ENCODE measurements around the gene PTCD3. TPM values are rescaled to one million over a fixed set of nuclear protein-coding genes. Genes with fewer than 3 reads are reported as not detected.

PTCD3 gene
- polyA plus RNA-seq, 3 donors: 10.2 to 31.9 (median 14.6) TPM

- no peak overlapping the region for H3K27ac ChIP-seq (ENCODE audit: low read depth, low read length)
- 24 to 32% (median 32%) methylated on average over 1 of the region's 1 CpG for WGBS, 3 donors
These were observed 79.6 kb downstream of the PTCD3 start for GRCh38 chr2:86185517-86186212.

- H3K27ac ChIP-seq (ENCODE audit: low read depth, low read length): no peak overlapping the region
These were observed 80.4 kb downstream of the PTCD3 start for GRCh38 chr2:86186431-86186830.

- H3K27ac ChIP-seq (ENCODE audit: low read depth, low read length): no peak overlapping the region
- 34 to 70% (median 68%) methylated on average over 7 of the region's 7 CpGs for WGBS, 3 donors
These were observed 83.9 kb downstream of the PTCD3 start for GRCh38 chr2:86189782-86190416.

Other genes with a start within 250 kb of the PTCD3 start
- gene ST3GAL5, start 217.2 kb upstream of the PTCD3 start, polyA plus RNA-seq: 10 to 100 TPM in 2 of 3 donors, 1 to 10 TPM in 1; 3.3 to 26.5 (median 24.7) TPM
- gene POLR1A, start 349 bp upstream of the PTCD3 start, polyA plus RNA-seq: 1 to 10 TPM; 2.7 to 7.3 (median 3.9) TPM
- gene IMMT, start 89.2 kb downstream of the PTCD3 start, polyA plus RNA-seq: 10 to 100 TPM; 35.2 to 55.6 (median 36.0) TPM
- 10 to 100 TPM; 16.6 to 41.9 (median 19.5) TPM for gene MRPL35, start 93.2 kb downstream of the PTCD3 start, polyA plus RNA-seq
- 1 to 10 TPM in 2 of 3 donors, under 1 TPM in 1; 1.00 to 2.2 (median 1.1) TPM for gene REEP1, start 231.4 kb downstream of the PTCD3 start, polyA plus RNA-seq

Data from adipose tissue (tissue), 3 donors.